AG09309 (cell line): ENCODE measurements around the gene STUM.

Experiments
- DNase-seq: peaks from one replicate; pipeline ENCODE4 v3.0.0-alpha.2; 2010; ENCODE audit warnings: low read depth
- H3K4me3 ChIP-seq: 2 replicates; pipeline ENCODE4 v1.5.1; 2011; ENCODE audit warnings: mild to moderate bottlenecking, low read depth, low read length, moderate library complexity; ENCODE audit not compliant: control insufficient read depth
- TF ChIP-seq, protein P1 (sequence below): IDR thresholded peaks from 2 replicates; pipeline ENCODE4 v1.5.1; 2011; ENCODE audit warnings: mild to moderate bottlenecking, low read depth, low read length, inconsistent platforms; ENCODE audit not compliant: insufficient read depth, control insufficient read depth; ENCODE audit errors: missing control alignments

Gene STUM

DNA sequence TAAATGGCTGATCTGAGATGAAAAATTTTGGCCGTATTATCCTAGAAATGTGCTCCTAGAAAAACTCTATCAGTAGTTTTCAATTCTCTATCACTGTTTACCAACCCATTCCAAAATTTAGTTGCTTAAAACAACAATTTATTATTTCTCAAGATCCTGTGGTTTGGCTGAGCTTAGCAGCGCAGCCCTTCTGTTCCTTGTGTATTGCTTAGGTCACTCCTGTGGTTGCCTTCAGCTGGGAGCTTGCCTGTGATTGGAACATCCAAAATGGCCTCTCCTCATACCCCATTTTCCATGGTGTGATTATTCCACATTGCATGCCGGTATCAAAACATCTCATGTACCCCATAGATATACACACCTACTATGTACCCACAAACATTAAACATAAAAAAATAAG is 22.8 kb upstream of the STUM start:
- H3K4me3 ChIP-seq = no peak overlapping the region
- no peak for DNase-seq
- TF ChIP-seq, protein P1, sequence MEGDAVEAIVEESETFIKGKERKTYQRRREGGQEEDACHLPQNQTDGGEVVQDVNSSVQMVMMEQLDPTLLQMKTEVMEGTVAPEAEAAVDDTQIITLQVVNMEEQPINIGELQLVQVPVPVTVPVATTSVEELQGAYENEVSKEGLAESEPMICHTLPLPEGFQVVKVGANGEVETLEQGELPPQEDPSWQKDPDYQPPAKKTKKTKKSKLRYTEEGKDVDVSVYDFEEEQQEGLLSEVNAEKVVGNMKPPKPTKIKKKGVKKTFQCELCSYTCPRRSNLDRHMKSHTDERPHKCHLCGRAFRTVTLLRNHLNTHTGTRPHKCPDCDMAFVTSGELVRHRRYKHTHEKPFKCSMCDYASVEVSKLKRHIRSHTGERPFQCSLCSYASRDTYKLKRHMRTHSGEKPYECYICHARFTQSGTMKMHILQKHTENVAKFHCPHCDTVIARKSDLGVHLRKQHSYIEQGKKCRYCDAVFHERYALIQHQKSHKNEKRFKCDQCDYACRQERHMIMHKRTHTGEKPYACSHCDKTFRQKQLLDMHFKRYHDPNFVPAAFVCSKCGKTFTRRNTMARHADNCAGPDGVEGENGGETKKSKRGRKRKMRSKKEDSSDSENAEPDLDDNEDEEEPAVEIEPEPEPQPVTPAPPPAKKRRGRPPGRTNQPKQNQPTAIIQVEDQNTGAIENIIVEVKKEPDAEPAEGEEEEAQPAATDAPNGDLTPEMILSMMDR = no peak

DNA sequence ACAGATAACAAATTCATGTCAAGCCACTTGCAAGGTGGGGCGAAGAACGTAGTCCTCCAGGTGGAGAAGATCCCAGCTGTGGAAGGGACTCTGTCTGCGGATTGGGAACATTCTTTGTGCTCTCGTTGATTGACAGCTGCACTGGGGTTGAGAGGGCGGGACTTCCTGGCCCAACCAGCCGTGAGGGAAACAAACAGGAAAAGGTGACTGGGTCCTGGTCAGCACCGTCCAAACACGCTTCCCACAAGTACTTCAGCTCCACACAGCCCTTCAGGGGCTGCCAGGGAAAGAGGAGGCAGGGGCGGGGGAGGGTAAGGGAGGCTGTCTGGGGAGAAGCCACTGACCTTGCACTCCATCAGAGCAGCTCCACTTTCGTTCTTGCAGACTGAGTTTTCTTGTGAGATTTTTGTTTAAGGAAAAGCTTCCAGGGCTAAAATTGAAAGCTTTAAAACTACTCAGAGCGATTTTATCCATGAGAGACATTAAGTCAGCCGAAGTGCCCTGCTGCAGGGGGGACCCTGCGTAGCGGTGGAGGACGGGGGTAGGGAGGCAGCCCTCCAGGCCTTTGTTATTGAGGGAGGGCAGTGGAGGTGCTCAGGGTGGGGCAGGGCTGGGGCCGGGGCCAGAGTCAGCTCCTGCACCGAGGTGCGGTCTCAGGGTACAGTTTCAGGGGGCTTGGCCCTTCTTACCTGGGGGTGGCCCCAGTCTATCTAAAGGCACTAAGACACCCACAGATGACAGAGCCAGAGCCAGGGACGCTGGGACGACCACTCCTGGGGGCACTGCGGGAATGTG is 21.6 kb upstream of the STUM start:
- no peak overlapping the region; the same call in 1 of the 2 replicates for H3K4me3 ChIP-seq
- TF ChIP-seq, protein P1 = no peak
- no peak for DNase-seq

DNA sequence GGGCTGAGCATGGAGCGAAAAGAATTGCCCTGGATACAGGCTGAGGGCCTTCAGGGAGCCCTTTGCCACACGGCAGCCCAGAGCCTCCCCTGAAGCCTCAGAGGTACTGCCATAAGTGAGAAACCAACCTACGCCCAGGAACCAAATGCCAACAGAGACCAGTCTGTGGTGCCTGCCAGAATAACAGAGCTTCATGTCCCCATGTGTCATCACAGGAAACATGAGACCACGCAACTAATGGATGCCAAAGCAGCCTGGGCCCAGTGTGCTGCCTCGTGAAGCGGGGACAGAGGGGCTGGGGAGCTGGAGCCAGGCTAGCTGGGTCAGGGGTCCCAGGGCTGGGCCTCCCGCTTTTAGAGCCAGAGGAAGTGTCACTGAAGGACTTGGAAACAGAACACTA is 18.7 kb upstream of the STUM start:
- DNase-seq = no peak
- TF ChIP-seq, protein P1 = no peak
- H3K4me3 ChIP-seq = no peak overlapping the region

DNA sequence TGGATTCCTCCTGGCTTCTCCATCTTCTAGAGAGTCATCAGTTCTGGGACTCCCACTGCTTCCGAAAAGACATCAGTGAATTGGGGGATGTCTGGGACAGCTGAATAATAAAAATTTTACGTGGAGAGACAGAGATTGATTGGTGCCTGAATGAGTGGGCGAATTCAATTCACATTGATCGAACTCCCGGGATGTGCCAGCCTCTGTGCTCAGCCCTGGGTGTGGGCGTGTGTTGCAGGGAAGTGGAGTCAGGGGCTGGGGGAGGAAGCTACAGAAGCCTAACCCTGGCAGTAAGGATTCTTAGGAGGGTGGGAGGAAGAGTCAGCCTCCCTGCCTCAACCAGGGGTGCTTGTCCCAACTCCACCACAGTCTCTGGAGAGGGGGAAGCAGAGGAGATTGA is 18.0 kb upstream of the STUM start:
- TF ChIP-seq, protein P1 = no peak
- H3K4me3 ChIP-seq = no peak overlapping the region
- DNase-seq = no peak

DNA sequence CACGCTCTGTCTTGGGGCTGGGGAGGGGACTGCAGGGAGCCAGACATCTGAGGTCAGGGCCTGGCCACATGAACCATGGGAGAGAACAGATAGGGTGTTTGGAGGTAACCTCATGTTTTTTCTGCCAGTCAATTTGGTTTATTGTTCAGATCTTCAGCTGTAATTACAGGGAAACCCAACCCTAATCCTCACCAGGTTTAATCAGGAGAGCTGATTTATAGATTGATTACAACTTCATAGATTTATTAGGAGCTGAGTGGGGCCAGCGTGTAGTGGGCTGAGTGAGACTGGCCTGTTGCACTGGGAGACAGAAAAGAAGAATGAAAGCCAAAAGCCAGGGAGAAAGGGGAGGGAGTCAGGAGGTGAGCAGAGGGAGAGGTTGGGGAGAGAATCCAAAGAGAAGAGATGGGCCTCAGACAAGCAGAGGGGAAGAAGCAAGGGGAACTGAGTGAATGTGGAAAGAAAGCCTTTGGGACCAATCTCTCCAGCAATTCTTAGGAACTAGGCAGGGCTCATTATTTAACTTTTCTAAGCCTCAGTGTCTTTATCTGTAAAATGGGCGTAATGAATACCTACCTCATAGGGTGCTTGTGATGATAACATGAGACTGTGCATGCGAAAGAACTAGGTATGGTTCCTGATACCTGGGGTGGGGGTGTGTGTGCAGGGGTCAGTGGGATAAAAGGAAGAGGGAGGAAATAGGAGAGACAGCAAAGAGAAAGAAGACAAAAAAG is 17.0 kb upstream of the STUM start:
- TF ChIP-seq, protein P1 = no peak
- no peak for DNase-seq
- no peak overlapping the region for H3K4me3 ChIP-seq

DNA sequence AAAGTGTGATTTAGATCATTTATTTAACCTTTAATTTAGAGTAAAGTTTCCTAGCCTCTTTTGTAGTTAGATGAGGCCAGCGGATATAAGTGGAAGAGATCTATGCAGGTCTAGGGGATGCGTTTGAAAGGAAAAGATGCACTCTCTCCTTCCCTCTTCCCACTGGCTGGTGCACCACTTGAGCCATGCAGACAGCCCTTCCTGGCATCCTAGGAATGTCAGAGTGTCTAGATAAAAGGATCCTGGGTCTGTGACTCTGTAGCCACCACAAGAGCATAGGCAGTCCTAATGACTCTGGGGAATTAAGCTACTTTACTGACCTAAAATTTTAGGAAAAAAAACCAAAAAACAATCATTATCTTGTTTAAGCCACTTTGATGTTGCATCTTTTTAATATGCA is 16.0 kb upstream of the STUM start:
- no peak for DNase-seq
- H3K4me3 ChIP-seq = no peak overlapping the region
- TF ChIP-seq, protein P1 = no peak

DNA sequence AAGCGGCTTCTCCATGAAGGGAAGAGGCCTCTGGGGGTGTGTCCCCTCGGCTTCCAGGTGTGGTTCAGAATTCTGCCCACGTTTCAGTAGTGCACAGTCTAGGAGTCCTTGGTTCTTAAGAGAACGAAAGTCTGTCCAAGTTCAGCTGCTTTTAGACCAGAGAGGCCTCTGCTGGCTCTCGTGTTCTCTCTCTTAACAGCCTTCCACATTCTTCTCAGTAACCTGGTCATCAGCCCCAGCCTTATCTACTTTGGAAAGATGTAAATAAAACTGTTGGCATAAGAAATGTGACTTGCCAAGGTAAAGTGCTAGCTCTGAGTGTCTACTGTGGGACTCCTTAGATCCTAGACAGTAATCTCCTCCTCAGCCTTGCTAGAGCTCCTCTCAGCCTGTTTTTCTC is 15.3 kb upstream of the STUM start:
- DNase-seq = no peak
- no peak overlapping the region for H3K4me3 ChIP-seq
- TF ChIP-seq, protein P1 = no peak
